HG02970 (cell line): ENCODE measurements around the gene RNF112.
"Not testable (repeated sequence)": the region's sequence is repeated elsewhere in the genome, so short reads cannot be mapped to it uniquely, and the experiment has no call there.

ENCODE experiments used
- ATAC-seq: cut with Tn5 transposase; IDR thresholded peaks from one replicate; pipeline ENCODE4 v1.9.1; 2021; ENCODE audit warnings: mild to moderate bottlenecking, moderate library complexity, moderate number of reproducible peaks; ENCODE audit not compliant: unreplicated experiment, low FRiP score

Gene RNF112

DNA sequence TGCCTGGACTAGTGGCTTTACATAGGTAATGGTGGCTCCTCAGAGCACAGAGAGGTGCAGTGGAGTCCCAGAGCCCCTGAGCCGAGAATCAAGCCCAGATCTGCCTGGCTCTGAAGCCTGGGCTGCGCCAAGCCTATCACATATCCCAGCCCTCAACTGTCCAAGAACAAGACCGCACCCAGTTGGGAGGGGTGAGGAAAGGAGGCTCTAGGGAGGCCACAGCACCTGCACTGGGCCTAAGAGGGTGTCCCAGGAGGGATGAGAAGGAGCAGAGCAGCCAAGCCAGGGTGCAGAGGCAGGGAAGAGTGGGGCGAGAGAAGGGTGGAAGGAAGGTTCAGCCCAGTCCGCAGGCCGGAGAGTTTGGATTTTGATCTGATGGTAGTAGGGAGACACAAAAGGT is 941 bp upstream of the RNF112 start:
- ATAC-seq = no peak

DNA sequence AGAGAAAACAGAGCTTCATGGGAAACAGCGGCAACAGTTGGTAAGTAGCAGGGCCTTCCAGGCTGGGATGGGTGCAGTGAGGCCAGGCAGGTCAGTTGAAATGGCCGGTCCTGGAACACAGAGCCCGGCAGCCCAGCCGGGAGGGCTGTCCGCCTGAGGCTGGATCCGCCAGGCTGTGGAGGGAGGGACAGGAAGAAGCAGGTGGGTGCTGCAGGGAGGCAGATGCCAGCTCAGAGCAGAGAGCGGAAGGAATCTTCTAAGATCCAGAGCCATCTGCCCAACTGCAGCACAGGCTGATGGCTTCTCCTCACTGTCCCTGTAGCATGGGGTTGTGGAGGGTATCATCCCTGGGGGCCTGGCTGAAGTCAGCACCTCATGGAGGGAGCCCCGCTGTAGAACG is 599 bp downstream of the RNF112 start:
- ATAC-seq = no peak

GRCh38 chr17:19412510-19412909 is 1.5 kb downstream of the RNF112 start:
- ATAC-seq = no peak

- no peak for ATAC-seq
These were observed 2.0 kb downstream of the RNF112 start for GRCh38 chr17:19412984-19413383.

- no peak for ATAC-seq
These were observed 2.7 kb downstream of the RNF112 start for GRCh38 chr17:19413761-19414160.

DNA sequence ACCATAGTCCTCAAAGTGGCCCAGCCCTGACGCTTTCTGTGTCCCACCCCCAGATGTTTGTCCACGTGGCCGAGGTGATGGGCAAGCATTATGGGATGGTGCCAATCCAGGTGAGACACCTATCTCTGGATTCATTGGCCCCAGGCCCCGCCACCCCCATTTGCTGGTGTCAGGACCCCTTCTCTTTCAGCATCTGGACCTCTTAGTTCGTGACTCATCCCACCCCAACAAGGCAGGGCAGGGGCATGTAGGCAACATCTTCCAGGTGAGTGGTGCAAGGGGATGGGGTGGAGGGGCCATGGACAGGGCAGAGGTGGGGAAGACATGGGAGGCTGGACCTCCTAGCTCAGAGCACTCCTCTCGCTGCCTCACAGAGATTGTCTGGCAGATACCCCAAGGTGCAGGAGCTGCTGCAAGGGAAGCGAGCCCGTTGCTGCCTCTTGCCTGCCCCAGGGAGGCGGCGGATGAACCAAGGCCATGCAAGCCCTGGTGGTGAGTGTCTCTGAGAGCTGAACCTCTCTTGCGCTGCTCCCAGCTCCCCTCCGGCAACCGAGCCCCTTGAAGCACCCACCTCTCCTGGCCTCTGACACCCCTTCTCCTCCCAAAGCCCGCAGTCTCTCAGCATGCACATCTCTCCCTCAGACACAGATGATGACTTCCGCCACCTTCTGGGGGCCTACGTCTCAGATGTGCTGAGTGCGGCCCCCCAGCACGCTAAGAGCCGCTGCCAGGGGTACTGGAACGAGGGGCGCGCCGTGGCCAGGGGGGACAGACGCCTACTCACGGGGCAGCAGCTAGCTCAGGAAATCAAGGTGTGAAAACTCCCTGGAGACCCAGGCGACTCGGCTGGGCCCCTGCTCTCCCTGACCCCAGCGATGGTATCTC is 3.6 kb downstream of the RNF112 start:
- no peak for ATAC-seq

DNA sequence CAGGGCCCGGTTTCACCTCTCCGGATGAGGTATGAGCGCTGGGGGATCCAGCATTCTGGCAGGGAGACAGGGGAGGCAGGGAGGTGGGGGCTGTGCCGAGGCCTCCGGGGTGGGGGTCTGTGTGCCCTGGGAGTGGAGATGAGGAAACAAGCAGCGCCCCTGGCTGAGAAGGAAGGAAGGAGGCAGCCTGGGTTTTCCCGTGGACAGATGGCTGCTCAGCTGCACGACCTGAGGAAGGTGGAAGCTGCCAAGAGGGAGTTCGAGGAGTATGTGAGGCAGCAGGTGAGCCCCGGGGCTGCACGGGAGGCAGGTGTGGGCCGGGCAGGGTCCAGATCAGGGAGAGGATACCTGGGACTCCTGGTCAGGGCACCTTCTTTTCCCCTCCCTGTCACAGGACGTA is 4.3 kb downstream of the RNF112 start:
- no peak for ATAC-seq

DNA sequence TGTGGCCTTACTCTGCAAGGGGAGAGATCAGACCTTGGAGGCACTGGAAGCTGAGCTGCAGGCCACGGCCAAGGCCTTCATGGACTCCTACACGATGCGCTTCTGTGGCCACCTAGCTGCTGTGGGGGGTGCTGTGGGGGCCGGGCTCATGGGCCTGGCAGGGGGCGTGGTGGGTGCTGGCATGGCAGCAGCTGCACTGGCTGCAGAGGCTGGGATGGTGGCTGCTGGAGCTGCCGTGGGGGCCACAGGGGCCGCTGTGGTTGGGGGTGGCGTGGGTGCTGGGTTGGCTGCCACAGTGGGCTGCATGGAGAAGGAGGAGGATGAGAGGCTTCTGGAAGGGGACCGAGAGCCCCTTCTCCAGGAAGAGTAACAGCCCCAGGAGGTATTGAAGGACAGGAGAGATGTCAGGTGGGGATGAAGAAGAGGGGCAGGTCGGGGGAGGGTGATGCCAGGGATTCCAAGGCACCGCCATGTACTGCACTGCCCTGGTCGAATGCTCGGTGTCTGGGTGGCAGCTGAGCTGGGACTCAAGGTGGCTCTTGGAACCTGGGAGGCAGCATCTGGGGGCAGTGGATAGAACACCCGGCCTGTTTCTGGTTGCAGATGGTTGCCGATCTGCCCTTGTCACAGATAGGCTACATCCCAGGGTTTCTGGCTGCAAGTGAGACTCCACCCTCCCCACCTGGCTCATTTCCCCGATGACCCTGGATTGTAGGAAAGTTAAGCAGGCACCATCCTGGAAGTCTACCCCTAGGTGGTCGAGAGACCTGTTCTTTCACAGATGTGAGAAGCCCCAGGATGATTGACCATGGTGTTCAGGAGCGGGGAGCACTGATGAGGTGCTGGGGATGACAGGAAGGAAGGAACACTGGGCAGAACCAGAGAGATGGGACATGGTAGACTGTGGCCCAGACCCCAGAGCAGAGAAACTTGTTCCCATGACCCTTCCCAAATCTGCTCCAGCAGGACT is 5.1 kb downstream of the RNF112 start:
- ATAC-seq = no peak

DNA sequence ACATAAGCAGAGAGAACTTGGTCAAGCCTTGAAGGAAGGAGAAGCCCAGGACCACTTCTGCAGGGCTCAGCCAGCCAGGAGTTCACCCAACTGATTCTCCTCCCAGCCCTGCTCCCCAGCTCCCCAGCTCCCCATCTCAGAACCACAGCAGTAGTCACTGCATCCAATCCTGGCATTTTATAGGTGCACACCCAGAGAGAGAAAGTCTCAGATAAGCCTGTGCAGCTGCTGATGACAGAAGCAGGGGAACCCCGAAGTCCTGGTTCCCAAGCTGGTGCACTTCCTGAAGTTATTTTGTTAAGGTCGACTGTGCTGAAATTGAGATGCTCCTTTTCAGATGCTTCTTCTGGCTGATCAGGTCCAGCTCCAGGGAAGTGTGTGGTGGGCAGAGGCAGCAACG is 6.6 kb downstream of the RNF112 start:
- no peak for ATAC-seq

- ATAC-seq = no peak
These were observed 7.4 kb downstream of the RNF112 start for GRCh38 chr17:19418251-19418992.

- no peak for ATAC-seq
These were observed 10.2 kb downstream of the RNF112 start for GRCh38 chr17:19421219-19421618.

DNA sequence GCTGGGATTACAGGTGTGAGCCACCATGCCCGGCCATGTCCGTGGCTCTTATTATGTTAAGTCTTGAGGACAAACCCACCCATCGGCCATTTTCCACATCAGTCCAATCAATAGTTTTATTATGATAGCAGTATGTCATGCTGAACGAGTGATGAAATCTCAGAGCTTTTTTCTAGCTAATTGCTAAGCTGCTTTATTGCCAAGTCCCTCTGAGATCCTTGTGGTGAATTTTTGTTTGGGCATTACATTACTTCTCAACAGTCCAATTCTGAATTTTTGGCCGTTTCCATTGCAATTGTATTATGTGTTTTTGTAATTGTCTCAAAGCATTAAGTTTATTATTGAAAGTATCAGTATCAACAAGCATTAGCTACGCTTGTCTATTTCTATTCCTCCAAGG is 10.9 kb downstream of the RNF112 start:
- no peak for ATAC-seq

DNA sequence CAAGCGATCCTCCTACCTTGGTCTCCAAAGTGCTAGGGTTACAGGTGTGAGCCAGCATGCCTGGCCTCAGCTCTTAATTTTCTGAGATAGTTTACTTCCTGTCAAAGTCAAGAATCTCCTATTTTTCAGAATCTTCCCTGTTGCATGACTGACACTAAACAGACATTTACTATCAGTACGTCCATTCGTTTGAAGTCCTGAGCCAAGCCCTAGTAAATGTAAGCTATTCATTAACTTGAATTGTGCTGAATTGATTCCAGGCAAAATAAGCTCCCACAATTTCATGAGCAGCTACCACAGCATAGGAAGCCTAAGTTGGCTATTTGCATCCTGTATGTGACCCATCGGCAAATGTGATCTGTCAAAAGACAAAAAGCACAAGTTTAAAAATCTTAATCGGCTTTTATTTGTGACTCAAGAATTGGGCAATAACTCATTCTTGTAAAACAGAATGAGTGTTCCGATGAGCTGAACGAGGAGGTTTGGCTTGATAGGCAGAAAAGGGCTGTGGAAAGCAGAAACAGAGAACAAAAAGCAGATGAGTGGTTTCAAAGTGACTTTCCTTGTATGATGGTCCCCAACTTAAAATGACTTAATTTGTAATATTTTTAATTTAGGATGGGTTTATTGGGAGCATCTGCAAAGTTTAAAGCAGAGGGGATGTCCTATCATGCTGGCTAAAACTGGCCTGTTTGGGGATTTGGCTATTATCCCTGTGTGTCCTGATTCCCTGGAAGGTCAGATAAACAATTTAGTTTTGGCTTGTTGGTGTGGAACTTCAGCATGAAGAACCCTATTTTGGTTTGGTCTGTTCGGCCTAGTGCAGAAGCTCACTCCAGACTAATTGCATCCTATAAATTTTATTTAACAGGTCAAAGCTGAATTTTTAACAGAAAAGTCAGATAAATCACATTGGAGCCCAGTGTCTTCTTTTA is 14.2 kb downstream of the RNF112 start:
- ATAC-seq = no peak

DNA sequence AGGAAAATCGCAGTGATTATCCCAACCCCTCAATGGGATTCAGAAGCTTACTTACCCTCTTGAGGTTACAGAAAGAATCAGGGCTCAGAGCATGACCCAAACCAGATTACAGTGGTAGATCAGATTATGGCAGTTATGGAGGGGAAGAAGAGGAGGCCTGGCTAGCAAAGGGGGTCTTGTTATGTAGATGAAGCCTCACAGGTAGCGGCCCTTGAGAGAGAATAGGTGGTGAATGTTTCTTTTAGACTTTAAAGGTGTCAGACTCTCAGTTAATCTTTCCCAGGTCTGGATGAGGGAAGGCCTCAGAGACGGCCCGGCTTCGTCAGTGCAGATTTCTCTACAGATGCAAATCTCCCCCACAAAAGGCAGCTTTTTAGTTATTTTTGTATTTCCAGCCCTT is 15.6 kb downstream of the RNF112 start:
- no peak for ATAC-seq

DNA sequence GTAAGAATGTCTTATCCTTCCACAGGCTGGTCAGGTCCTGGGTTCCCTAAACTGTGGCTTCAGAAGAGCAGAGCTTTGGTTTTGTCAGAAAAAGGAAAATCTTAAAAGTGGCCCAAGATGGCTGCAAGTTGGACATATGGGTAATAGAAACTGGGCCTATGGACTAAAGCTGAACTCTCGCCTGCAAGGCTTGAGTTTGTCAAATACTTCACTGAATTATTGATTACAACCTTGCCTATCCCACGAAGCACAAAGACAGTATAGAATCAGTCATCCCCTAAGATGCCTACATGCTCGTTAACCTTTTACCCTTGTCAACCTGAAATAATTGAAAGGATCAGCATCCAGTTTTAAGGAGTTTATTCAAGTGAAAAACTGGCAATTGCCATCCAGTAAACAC is 20.7 kb downstream of the RNF112 start:
- ATAC-seq = no peak

DNA sequence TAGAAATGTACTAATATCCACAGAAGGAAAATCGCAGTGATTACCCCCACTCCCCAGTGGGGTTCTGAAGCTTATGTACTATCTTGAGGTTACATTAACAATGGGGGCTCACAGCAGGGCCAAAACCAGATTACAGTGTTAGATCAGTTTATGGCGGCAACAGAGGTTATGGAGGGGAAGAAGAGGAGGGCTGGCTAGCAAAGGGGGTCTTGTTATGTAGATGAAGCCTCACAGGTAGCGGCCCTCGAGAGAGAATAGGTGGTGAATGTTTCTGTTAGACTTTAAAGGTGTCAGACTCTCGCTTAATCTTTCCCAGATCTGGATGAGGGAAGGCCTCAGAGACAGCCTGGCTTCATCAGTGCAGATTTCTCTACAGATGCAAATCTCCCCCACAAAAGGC is 22.2 kb downstream of the RNF112 start:
- no peak for ATAC-seq

DNA sequence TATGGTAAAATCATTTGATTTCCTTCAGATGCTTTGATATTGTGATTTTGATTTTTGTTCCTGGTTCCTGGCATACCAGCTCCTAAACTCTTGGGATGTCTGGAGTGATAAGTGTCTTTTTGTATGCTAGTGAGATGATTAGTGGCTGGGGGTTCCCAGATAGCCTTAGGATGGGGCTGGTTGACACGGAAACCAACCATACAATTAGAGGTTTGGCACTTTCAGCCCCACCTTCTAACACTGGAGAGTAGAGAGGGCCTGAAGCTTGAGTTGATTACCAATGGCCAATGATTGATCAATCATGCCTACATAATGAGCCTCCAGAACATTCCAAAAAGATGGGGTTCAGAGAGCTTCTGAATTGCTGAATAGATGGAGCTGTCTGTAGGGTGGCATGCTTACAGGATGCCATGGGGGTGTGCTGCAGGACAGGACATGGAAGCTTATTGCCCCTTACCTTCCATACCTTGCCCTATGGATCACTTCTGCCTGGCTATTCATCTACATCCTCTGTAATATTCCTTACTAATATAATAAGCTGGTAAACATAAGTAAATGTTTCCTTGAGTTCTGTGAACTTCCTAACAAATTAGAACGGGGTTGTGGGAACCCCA is 22.8 kb downstream of the RNF112 start:
- ATAC-seq = no peak

GRCh38 chr17:19440421-19440820 is 29.4 kb downstream of the RNF112 start:
- no peak for ATAC-seq

GRCh38 chr17:19441288-19441687 is 30.3 kb downstream of the RNF112 start:
- ATAC-seq = not testable (repeated sequence)
